SU-DHL-6 (cell line): ENCODE data around the gene SOWAHB.

ENCODE experiments used
- H2AFZ ChIP-seq: fragments of 200-600 bp; sonication (generic); 2 replicates; pipeline ENCODE4 v1.6.1; 2014; ENCODE audit warnings: low read depth, mild to moderate bottlenecking, moderate library complexity, mixed read lengths, antibody characterized with exemption, low read length; ENCODE audit not compliant: severe bottlenecking
- H3F3A ChIP-seq: fragments of 200-600 bp; shearing (Covaris generic); 2 replicates; pipeline ENCODE4 v1.6.0; 2016; ENCODE audit warnings: antibody characterized with exemption, mild to moderate bottlenecking; ENCODE audit not compliant: insufficient read depth
- H3K27ac ChIP-seq: fragments of 200-600 bp; sonication (generic); 2 replicates; pipeline ENCODE4 v1.5.1; 2016; ENCODE audit warnings: low read depth, mild to moderate bottlenecking, low read length, moderate library complexity, mixed read lengths
- H3K27me3 ChIP-seq: fragments of 200-600 bp; sonication (generic), shearing (Covaris generic); 2 replicates; pipeline ENCODE4 v1.6.0; 2014; ENCODE audit warnings: mild to moderate bottlenecking, low read length
- H3K36me3 ChIP-seq: fragments of 200-600 bp; sonication (generic); 2 replicates; pipeline ENCODE4 v1.6.1; 2014; ENCODE audit warnings: mild to moderate bottlenecking, low read length, mixed read lengths
- H3K4me2 ChIP-seq: fragments of 300-600, 200-600 bp; shearing (Covaris generic), sonication (generic); 2 replicates; pipeline ENCODE4 v1.6.0; 2014; ENCODE audit warnings: low read length, low read depth, mild to moderate bottlenecking; ENCODE audit not compliant: poor library complexity, severe bottlenecking
- H3K4me3 ChIP-seq: fragments of 200-600 bp; sonication (generic); 2 replicates; pipeline ENCODE4 v1.5.1; 2014; ENCODE audit warnings: antibody characterized with exemption, low read length, mild to moderate bottlenecking, mixed read lengths; ENCODE audit not compliant: insufficient read depth, poor library complexity, severe bottlenecking
- H3K79me2 ChIP-seq: fragments of 200-600 bp; sonication (generic); 2 replicates; pipeline ENCODE4 v1.6.1; 2014; ENCODE audit warnings: mild to moderate bottlenecking, low read length, moderate library complexity; ENCODE audit not compliant: insufficient read depth
- H3K9ac ChIP-seq: fragments of 200-600 bp; sonication (generic); 2 replicates; pipeline ENCODE4 v1.7.0; 2014; ENCODE audit warnings: mild to moderate bottlenecking, low read length
- H3K9me2 ChIP-seq: fragments of 200-600 bp; sonication (generic); replicated peaks from 2 replicates; pipeline ENCODE4 v1.6.1; 2014; ENCODE audit warnings: low read length; ENCODE audit not compliant: insufficient read depth
- H3K9me3 ChIP-seq: fragments of 200-600 bp; sonication (generic); 2 replicates; pipeline ENCODE4 v1.6.1; 2014; ENCODE audit warnings: low read length, mixed read lengths; ENCODE audit not compliant: insufficient read depth
- H4K20me1 ChIP-seq: fragments of 200-600 bp; sonication (generic); 2 replicates; pipeline ENCODE4 v1.6.1; 2014; ENCODE audit warnings: low read depth, mild to moderate bottlenecking, antibody characterized with exemption, low read length, moderate library complexity, mixed read lengths
- CTCF ChIP-seq: fragments of 200-600 bp; sonication (generic); IDR thresholded peaks from one replicate; pipeline ENCODE4 v1.5.1; 2017; ENCODE audit warnings: antibody characterized with exemption, mild to moderate bottlenecking, low read length, moderate library complexity; ENCODE audit not compliant: insufficient read depth, poor library complexity, severe bottlenecking
- EZH2phosphoT487 ChIP-seq: fragments of 200-600 bp; sonication (generic), shearing (Covaris generic); conservative IDR thresholded peaks from 2 replicates; pipeline ENCODE4 v1.6.1; 2018; ENCODE audit warnings: mild to moderate bottlenecking, antibody characterized with exemption, low read length, moderate library complexity, mixed read lengths

SOWAHB gene

GRCh38 chr4:76897536-76898384, at the start of gene SOWAHB:
Gene SOWAHB (minus strand): TSS chr4:76898144. CDS start chr4:76897849, 295 bp downstream.
- no peaks in the 10 kb centered on the region for H4K20me1 ChIP-seq
- H3F3A ChIP-seq, result no peaks in the 10 kb centered on the region
- H3K4me3 ChIP-seq, result no peak within 1 kb of the TSS
- no peaks in the 10 kb centered on the region for H3K36me3 ChIP-seq
- no peak for TF ChIP-seq CTCF
- no peak for TF ChIP-seq EZH2phosphoT487
- H2AFZ ChIP-seq, result no peak within 1 kb of the TSS
- H3K27ac ChIP-seq, result no peak within 1 kb of the TSS
- H3K9me3 ChIP-seq, result no peaks in the 10 kb centered on the region
- no peaks in the 10 kb centered on the region for H3K27me3 ChIP-seq
- H3K9me2 ChIP-seq, result no peaks in the 10 kb centered on the region
- H3K9ac ChIP-seq, result no peak within 1 kb of the TSS
- H3K4me2 ChIP-seq, result no peak within 1 kb of the TSS
- H3K79me2 ChIP-seq, result no peaks in the 10 kb centered on the region

- Histone ChIP-seq H3K4me3 (no peak overlapping the region), H3K9ac (no peak overlapping the region), H3K9me3 (no peaks in the 10 kb centered on the region), H3K4me2 (no peak overlapping the region), H3F3A (no peaks in the 10 kb centered on the region), H3K79me2 (peaks cover 27% of the 10 kb centered on the region), H3K27me3 (no peaks in the 10 kb centered on the region), H3K27ac (no peak overlapping the region), H2AFZ (no peak overlapping the region), H4K20me1 (no peaks in the 10 kb centered on the region; the same call in 1 of the 2 replicates), H3K9me2 (no peaks in the 10 kb centered on the region), H3K36me3 (no peaks in the 10 kb centered on the region)
- TF ChIP-seq CTCF (no peak), EZH2phosphoT487 (no peak)
Measured at GRCh38 chr4:76947369-76947768, 49.4 kb upstream of the SOWAHB start.

- Histone ChIP-seq H3K9ac (no peak overlapping the region), H3K9me2 (no peaks in the 10 kb centered on the region), H3K4me3 (no peak overlapping the region), H3F3A (no peaks in the 10 kb centered on the region), H3K79me2 (0 out of 2 replicates have a peak, but pooled peaks cover 4% of the 10 kb centered on the region), H3K27me3 (no peaks in the 10 kb centered on the region), H3K9me3 (no peaks in the 10 kb centered on the region), H3K4me2 (no peak overlapping the region), H3K36me3 (no peaks in the 10 kb centered on the region), H2AFZ (no peak overlapping the region), H3K27ac (no peak overlapping the region), H4K20me1 (no peaks in the 10 kb centered on the region)
- TF ChIP-seq CTCF (no peak), EZH2phosphoT487 (no peak)
Measured at GRCh38 chr4:76943790-76944189, 45.8 kb upstream of the SOWAHB start.
